Stimulated activated CD4-positive, alpha-beta T cell treated with anti-CD3 and anti-CD28 coated beads, Interleukin-4, amount 100 ng/mL, for 48 hours (primary cell): Measurements from ENCODE around the gene SDSL.

Experiments
- DNase-seq, 2 donors: peaks; one replicate each; pipeline ENCODE4 v3.0.0-alpha.2; 2020; ENCODE audit warnings: low read depth in 2 of 2

Gene SDSL

DNA sequence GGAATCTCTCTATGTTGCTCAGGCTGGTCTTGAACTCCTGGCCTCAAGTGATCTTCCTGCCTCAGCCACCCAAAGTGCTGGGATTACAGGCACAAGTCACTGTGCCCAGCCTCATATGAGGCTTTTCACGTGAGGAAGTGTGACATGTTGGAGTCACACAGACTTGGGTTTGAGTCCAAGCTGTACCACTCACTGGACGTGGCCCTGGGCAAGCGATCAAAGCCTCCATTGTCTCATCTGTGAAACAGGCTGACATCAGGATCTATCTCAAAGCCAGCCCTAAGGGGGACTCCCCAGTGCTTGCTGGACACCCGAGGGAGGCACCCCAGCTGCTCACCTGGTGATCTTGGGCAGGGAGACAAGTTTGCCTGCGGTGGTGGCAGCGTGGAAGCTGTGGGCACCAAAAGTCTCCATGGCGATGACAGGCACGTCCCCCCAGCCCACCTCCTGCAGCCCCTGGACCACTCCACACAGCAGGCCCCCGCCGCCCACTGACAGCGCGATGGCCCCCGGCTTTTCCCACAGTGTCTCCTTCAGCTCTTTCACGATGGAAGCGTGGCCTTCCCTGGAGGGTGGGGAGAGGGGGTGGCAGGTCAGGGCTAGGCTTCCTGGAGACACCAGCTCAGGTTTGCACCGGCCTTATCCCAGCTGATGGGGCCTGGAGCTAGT lies 25.2 kb upstream of the SDSL start:
- DNase-seq, result no peak

DNA sequence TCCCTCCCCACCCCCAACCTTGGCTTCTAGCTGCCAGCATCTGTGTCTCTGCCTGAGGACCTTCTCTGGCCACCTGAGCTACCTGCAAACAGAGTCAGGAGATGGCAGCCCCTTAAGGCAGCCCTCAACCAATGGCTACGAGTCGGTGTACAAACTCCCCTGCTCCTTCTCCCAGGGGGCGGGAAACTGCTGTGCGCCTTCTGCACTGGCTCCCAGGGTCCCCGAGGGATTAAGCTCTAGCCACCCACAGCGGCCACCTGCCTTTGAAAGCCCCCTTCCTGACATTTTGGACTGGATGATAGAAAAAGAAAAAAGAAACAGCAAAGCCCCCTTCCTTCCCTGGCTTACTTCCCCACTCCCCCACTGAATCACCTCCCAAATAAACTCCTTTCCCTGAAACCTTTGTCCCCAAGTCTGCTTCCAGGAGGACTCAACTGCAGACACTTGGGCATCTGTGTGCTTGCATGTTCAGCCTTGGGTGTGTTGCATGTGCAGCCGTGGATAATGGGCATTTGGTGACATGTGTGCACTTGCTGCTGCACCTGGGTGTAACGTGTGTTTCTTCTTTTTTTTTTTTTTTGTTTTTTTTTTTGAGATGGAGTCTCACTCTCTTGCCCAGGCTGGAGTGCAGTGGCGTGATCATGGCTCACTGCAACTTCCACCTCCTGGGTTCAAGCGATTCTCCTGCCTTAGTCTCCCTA lies 24.5 kb upstream of the SDSL start:
- DNase-seq, result no peak

DNA sequence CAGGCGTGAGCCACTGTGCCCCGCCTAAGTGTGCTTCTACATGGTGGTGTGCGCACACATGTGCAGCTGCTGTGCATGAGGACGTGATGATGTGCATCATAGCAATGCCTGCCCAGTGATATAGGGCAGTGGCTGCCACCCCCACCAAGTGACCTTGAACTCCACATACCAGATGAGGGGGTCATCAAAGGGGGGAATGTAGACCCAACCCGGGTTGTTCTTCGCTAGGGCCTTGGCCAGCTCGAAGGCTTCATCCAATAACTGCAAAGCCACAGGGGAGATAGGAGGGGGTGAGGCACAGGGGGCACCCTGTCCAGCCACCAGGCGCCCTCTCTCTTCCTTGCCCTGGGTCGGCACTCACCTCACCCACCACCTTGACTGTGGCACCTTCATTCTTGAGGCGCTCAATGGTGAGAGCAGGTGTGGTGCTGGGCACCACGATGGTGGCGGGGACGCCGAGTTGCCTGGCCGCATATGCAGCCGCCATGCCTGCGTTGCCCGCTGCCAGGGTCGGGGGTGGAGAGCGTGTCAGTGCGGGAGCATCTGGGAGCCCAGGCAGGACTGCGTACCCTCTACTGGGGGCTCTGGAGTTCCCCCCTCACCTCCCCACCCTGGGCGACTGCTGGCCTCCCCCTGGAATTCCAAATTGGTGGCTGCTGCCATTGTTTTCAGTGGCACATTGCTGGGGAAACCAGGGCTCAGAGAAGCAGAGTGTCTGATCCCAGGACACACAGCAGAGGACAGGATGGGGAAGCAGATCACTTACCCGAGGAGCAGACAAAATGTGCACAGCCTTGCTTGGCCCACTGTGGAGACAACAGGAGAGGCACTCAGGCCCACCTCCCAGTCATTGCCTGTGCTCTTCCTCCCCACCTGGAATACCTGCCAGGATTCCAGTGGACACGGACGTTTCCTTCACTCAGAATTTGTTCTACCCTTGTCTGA lies 23.6 kb upstream of the SDSL start:
- DNase-seq, result no peak

DNA sequence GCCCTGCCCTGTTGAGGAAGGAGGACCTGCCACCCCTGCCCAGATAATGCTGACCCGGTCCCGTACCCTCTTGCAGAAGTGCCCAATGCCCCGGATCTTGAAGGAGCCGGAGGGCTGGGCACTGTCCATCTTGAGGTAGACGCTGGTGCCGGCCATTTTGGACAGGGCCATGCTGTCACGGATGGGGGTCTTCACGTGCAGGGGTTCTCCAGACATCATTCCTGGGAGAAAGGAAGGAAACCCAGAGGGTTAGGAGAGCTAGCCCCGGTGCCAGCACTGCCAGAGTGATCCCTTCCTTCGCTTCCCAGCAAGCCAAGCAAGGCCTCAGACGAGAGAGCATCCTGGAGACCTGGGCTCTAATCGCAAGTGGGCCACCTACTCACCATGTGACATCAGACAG lies 22.7 kb upstream of the SDSL start:
- no peak for DNase-seq

DNA sequence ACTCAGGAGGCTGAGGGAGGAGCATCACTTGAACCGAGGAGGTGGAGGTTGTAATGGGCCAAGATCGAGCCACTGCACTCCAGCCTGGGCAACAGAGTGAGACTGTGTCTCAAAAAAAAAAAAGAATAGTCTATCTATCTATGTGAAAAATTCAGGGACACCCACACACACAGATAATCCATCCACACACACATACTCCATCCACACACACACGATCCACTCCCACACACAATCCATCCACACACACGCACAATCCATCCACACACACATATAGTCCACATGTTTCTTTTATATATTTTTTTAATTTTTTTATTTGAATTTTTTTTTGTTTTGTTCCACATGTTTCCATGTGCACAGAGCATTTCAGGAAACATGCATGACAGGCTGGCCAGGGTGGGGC lies 21.8 kb upstream of the SDSL start:
- DNase-seq, result no peak

DNA sequence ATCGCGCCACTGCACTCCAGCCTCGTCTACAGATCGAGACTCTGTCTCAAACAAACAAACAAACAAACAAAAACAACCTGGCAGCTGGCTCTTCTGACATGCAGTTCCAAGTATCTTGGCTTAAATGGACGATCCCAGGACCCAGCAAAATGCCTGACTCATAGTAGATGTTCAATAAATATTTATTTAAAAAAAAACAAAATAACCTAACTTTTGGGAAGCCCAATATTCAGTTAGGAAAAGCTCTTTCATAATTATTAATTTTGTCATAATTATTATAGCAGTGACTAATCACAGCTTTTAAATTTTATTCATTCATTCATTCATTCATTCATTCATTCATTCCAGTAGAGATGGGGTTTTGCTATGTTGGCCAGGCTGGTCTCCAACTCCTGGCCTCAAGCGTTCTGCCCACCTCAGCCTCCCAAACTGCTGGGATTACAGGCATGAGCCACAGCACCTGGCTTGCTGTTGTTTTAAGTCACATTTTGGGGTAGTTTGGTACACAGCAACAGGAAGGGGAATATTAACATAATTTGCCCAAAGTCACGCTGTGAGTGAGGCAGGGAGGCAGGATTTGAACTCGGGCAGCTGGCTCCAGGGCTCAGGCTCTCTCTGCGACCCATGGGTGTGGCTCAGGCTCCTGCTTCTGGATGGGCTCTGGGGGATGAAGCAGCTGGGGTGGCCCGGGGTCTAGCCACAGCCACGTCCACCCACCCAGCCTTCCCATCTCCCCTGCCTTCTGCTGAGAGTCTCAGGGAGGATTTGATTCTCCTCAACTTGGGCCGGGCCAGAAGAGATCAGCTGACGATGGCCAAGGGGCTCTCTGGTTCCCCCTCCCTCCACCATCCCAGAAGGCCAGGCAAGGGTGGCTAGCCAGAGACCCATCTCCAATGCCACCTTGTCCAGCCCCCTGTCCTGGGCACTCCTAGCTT lies 20.8 kb upstream of the SDSL start:
- no peak for DNase-seq

DNA sequence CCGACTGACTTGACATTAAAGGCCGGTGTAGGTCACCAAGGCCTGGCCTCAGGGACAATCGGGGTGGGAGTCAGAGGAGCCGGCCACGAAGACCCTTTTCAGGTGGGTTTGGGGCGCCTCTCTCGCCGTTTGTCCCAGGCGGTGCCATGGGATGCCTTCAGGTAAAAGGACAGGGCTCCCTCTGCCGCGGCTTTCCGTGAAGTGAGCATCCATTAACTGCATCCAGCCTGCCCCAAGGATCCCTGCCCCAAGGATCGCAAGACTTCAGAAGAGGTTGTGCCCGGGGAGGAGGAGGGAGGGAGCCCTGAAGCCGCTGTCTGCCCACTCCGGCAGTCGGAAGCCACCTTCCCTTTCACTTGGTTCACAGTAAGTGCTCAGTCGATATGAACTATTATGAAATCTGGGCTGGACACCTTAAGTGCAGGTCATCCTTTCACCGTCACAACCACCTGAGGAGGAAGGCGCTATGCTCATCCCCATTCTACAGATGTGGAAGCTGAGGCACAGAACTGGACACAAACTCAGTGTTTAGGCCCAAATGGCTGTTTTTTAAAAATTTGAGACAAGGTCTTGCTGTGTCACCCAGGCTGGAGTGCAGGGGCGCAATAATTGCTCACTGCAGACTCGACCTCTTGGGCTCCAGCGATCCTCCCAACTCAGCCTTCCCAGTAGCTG lies 19.5 kb upstream of the SDSL start:
- no peak for DNase-seq

DNA sequence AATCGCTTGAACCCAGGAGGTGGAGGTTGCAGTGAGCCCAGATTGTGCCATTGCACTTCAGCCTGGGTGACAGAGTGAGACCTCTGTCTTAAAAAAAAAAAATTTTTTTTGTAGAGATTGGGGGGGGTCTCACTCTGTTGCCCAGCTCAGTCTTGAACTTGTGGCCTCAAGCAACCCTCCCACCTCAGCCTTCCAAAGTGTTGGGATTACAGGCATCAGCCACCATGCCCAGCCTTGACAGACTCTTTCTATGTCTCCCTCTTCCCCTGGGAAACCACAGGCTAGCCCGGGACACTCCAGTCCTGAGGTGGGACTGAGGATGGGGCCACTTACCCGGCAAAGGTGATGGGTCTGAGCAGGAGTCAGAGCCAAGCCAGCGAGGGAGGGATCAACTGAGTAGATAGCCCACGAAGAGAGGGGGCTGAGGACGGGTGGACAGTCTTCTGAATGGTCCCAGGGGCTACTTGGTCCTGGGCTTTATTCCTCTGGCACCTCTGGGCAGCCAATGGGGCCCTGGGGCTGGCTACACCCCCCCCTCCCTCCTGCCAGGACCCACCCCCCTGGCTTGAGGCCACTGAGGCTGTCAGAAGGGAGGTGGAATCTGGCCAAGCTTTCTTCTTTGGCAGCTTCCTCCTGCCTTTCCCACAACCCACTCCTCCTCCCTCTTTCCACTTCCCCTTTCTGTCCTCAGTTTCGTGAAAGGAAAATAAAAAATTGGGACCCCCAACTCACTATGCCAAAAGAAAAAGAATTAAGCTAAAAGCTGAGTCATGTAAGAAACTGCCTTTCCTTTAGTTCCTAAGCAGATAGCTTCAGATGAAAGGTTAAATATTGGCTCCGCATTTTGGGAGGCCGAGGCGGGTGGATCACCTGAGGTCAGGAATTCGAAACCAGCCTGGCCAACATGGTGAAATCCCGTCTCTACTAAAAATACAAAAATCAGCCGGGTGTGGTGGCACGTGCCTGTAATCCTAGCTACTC lies 18.5 kb upstream of the SDSL start, which contains the start of gene SDS:
TSS of gene SDS (minus strand) at position 453 of the 981 bp plus-strand sequence. CDS start 4,179 bp downstream, outside the sequence.
- no peak for DNase-seq

DNA sequence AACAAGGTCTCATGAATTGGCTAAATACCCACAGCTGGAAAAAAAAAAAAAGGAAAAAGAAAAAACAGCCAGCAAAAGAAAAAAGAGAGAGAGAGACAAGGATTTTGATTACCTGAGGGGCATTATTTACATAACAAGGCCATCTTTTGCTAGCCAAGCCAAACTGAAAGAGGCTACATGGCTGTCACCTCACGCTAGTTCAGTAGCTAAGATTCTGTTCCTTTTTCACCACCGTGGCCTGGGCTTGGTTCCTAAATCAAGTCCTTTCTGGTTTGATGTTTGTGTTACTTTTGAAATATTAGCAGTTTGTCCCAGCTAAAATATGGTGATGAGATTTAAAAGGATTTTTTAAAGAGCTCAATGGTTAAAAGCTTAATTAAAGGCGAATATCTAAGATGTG lies 16.5 kb upstream of the SDSL start:
- no peak for DNase-seq

DNA sequence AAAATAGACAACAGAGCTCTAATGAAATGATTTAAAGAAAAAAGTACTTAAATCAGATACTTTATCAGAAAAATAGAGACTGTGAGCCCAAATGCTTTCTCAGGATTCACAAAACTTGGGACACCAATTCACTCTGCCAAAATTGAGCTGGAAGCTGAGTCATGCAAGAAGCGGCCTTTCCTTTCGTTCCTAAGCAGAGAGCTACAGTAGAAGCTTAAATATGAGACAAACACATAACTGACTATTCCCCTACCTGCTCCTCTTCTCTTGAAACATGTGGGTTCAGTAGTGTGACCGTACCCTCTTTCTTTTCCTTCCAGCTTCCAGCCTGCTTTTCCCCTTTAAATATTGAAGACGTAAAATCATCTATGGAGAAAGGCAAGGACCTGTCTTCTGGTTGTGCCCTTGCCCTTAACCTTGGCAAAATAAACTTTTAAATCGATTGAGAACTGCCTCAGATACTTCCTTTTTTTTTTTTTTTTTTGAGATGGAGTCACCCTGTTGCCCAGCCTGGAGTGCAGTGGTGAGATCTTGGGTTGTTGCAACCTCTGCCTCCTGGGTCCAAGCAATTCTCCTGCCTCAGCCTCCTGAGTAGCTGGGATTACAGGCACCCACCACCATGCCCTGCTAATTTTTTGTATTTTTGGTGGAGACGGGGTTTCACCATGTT lies 14.1 kb upstream of the SDSL start:
- DNase-seq, result no peak

DNA sequence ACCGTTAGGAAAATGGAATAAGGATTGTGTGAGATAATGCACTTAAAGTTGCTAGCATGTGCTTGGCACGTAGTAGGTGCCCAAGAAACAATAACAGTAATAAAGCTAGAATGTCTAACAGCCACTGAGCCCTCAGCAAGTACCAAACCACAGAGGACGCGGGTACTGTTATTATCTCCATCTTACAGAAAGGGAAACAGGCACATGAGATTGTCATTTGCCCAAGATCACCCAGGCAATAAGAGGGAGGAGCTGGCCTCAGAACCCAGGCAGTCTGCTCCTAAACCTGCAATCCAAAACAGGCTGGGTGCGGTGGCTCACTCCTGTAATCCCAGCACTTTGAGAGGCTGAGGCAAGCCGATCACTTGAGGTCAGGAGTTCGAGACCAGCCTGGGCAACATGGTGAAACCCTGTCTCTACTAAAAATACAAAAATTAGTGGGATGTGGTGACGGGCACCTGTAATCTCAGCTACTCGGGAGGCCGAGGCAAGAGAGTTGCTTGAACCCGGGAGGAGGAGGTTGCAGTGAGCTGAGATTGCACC lies 13.4 kb upstream of the SDSL start:
- DNase-seq, result no peak

DNA sequence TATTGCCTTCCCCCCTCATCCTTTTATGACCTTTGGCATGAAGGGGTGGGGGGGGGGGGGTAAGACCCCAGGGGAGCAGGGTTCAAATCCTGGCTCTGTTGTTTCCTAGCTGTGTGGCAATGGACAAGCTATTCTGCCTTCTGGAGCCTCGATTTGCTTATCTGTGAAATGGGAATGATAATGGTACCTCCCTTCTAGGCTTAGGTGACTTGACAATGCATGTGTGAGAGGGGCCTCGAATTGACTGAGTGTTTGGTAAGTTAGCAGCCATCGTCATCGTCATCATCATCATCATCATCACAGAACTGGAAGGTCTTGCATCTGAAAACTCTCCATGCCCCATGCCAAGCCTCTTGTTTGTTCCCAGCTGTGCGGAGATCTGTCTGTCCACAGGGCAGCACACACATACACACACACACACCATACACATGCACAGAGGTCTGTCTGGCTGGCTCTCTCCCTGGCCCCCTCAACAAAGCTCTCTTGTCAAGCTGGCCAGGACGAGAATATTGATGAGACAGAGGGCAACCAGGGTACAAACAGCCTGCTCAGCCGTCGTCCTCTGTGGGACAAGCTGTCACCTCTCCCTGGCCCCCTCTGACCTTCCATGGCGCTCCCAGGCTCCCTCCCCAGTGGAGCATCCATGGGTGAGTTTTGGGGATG lies 12.6 kb upstream of the SDSL start:
- DNase-seq, result no peak

DNA sequence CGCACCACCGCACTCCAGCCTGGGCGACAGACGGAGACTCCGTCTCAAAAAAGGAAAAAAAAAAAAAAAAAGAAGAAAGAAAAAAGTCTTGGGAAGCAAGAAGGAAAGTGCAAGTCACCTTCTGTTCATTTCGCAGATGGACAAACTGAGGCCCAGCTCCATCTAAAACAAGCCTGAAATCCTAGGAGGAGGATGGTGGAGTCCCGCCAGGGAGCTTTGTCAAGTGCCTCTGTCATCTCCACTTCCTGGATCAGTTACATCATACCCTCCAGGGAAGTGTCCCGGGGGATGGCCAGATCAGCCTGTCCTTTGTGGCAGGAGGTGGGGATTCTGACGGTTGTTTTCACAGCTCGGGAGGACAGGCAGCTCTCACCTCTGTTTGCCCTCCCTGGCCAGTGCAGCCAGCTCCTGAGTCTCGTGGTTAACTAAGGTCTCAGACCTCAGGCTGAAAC lies 8.7 kb upstream of the SDSL start:
- DNase-seq, result no peak

DNA sequence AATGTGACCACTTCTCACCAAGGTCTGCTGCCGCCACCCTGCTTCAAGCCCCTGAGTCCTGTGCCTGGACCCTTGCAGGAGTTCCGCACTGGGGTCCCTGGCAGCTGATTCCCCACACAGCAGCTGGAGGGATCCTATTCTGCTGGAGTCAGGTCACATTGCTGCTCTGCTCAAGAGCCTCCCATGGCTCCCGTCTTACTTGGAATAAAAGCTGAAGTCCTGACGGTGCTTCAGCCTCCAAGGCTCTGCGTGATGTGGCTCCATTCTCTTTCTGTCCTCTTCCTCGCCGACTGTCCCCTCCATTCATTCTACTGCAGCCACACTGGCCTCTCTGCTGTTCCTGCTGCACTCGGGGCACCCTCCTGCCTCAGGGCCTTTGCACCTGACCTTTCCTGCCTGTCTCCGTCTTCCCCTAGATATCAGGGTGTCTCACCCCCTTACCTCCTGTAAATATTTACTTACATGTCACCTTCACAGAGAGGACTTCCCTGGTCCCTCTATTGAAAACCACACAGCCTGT lies 7.6 kb upstream of the SDSL start:
- no peak for DNase-seq

DNA sequence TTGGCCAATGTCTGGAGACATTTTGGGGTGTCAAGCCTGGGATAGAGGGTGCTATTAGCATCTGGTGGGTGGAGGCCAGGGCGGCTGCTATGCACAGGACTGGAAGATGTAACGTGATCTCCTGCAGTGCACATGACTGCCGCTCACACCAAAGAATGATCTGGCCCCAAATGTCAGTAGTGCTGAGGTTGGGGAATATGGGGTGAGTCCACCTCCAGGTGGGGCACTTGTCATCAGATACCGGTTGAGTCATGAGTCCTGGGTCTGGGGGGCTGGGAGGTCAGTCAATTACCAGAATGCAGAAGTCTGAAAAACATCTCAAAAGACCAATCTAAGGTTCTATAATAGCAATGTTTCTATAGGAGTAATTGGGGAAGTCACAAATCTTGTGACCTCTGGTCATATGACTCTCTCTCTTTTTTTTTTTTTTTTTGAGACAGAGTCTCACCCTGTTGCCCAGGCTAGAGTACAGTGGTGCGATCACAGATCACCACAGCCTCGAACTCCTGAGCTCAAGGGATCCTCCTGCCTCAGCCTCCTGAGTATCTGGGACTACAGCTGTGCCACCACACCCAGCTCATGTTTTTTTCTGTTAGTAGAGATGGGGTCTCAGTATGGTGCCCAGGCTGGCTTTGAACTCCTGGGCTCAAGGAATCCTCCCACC lies 6.0 kb upstream of the SDSL start:
- no peak for DNase-seq

DNA sequence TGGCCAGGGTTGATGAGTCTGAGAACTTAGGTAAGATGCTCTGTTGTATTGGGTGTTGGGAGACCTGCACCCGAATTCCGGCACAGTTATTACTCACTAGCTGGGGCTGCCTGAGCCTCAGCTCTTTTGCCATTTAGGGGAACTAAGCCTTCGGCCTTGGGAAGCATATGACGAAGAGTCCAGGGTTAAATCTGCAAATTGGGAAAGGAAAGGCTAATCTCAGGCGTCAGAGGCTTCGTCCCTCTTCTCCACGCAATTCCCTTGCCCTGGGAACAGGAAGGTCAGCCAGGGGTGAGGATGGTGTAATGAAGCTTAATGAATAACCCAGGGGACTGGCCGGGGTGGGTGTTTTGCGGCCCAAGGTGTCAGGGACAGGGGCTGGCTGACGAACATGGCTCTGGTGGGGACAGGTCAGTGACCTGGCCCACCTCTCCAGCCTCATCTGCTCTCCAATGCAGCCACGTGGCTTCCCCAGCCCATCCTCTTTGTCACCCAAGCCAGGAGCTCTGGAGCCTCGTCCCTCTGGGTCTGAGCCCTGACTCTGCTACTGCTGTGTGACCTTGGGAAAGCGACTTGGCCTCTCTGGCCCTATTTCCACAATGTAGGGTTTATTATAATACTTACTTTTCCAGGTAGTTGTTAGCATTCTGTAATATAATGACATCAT lies 3.8 kb upstream of the SDSL start:
- no peak for DNase-seq
